Measurements from ENCODE around the gene MAN2A1. TPM values are rescaled to one million over a fixed set of nuclear protein-coding genes. Genes with fewer than 3 reads are reported as not detected.
"Not testable (repeated sequence)": the region's sequence is repeated elsewhere in the genome, so short reads cannot be mapped to it uniquely, and the experiment has no call there.

MAN2A1 gene
- total RNA-seq, 1 experiment from 2014 or later: 5.5 TPM

GRCh38 chr5:109868737-109869136 is 179.0 kb downstream of the MAN2A1 start:
- in situ Hi-C loops (cut with HindIII; ENCODE audit: low pct_unique_long_range_greater_than_20kb, low sequenced_read_pairs): no loop called here
- DNase-seq (ENCODE audit: low read depth): no peak

- no peak for DNase-seq (ENCODE audit: low read depth)
- in situ Hi-C loops (cut with HindIII; ENCODE audit: low pct_unique_long_range_greater_than_20kb, low sequenced_read_pairs): no loop called here
Measured at GRCh38 chr5:109873687-109874086, 184.0 kb downstream of the MAN2A1 start.

- no peak for DNase-seq (ENCODE audit: low read depth)
- in situ Hi-C loops (cut with HindIII; ENCODE audit: low pct_unique_long_range_greater_than_20kb, low sequenced_read_pairs): no loop called here
Measured at GRCh38 chr5:109874108-109874507, 184.4 kb downstream of the MAN2A1 start.

GRCh38 chr5:109876030-109876725 is 186.5 kb downstream of the MAN2A1 start:
- in situ Hi-C loops (cut with HindIII; ENCODE audit: low pct_unique_long_range_greater_than_20kb, low sequenced_read_pairs): no loop called here
- DNase-seq (ENCODE audit: low read depth): no peak

GRCh38 chr5:109876941-109877669 is 187.4 kb downstream of the MAN2A1 start:
- no peak for DNase-seq (ENCODE audit: low read depth)
- in situ Hi-C loops (cut with HindIII; ENCODE audit: low pct_unique_long_range_greater_than_20kb, low sequenced_read_pairs): no loop called here

- in situ Hi-C loops (cut with HindIII; ENCODE audit: low pct_unique_long_range_greater_than_20kb, low sequenced_read_pairs): no loop called here
- no peak for DNase-seq (ENCODE audit: low read depth)
Measured at GRCh38 chr5:109877670-109878045, 187.9 kb downstream of the MAN2A1 start.

GRCh38 chr5:109878887-109879286 is 189.2 kb downstream of the MAN2A1 start:
- in situ Hi-C loops (cut with HindIII; ENCODE audit: low pct_unique_long_range_greater_than_20kb, low sequenced_read_pairs): no loop called here

GRCh38 chr5:109880907-109881685 is 191.4 kb downstream of the MAN2A1 start:
- no peak for DNase-seq (ENCODE audit: low read depth)

More at GRCh38 chr5:109878887-109879286, 189.2 kb downstream of the MAN2A1 start:
- DNase-seq (ENCODE audit: low read depth): no peak

GRCh38 chr5:109882546-109882945 is 192.8 kb downstream of the MAN2A1 start:
- in situ Hi-C loops (cut with HindIII; ENCODE audit: low pct_unique_long_range_greater_than_20kb, low sequenced_read_pairs): no loop called here

More at GRCh38 chr5:109880907-109881685, 191.4 kb downstream of the MAN2A1 start:
- in situ Hi-C loops (cut with HindIII; ENCODE audit: low pct_unique_long_range_greater_than_20kb, low sequenced_read_pairs): no loop called here

GRCh38 chr5:109884676-109885075 is 194.9 kb downstream of the MAN2A1 start:
- no peak for DNase-seq (ENCODE audit: low read depth)
- in situ Hi-C loops (cut with HindIII; ENCODE audit: low pct_unique_long_range_greater_than_20kb, low sequenced_read_pairs): no loop called here

More at GRCh38 chr5:109882546-109882945, 192.8 kb downstream of the MAN2A1 start:
- no peak for DNase-seq (ENCODE audit: low read depth)

GRCh38 chr5:109885205-109885604 is 195.5 kb downstream of the MAN2A1 start:
- no peak for DNase-seq (ENCODE audit: low read depth)
- in situ Hi-C loops (cut with HindIII; ENCODE audit: low pct_unique_long_range_greater_than_20kb, low sequenced_read_pairs): no loop called here

- in situ Hi-C loops (cut with HindIII; ENCODE audit: low pct_unique_long_range_greater_than_20kb, low sequenced_read_pairs): no loop called here
Measured at GRCh38 chr5:109888989-109889388, 199.3 kb downstream of the MAN2A1 start.

GRCh38 chr5:109893271-109893670 is 203.5 kb downstream of the MAN2A1 start:
- DNase-seq (ENCODE audit: low read depth); in situ Hi-C loops (cut with HindIII; ENCODE audit: low pct_unique_long_range_greater_than_20kb, low sequenced_read_pairs): not testable (repeated sequence)

More at GRCh38 chr5:109888989-109889388, 199.3 kb downstream of the MAN2A1 start:
- DNase-seq (ENCODE audit: low read depth): no peak

- DNase-seq (ENCODE audit: low read depth): no peak
- in situ Hi-C loops (cut with HindIII; ENCODE audit: low pct_unique_long_range_greater_than_20kb, low sequenced_read_pairs): no loop called here
Measured at GRCh38 chr5:109898269-109899162, 208.8 kb downstream of the MAN2A1 start.

GRCh38 chr5:109899163-109899535 is 209.4 kb downstream of the MAN2A1 start:
- in situ Hi-C loops (cut with HindIII; ENCODE audit: low pct_unique_long_range_greater_than_20kb, low sequenced_read_pairs): no loop called here

GRCh38 chr5:109900461-109900860 is 210.7 kb downstream of the MAN2A1 start:
- in situ Hi-C loops (cut with HindIII; ENCODE audit: low pct_unique_long_range_greater_than_20kb, low sequenced_read_pairs): no loop called here
- no peak for DNase-seq (ENCODE audit: low read depth)

More at GRCh38 chr5:109899163-109899535, 209.4 kb downstream of the MAN2A1 start:
- DNase-seq (ENCODE audit: low read depth): no peak

GRCh38 chr5:109900911-109901627 is 211.3 kb downstream of the MAN2A1 start:
- no peak for DNase-seq (ENCODE audit: low read depth)
- in situ Hi-C loops (cut with HindIII; ENCODE audit: low pct_unique_long_range_greater_than_20kb, low sequenced_read_pairs): no loop called here
